Endodermal cell (in vitro differentiated cells): ENCODE data around the gene ENDOG. TPM values are rescaled to one million over a fixed set of nuclear protein-coding genes. Genes with fewer than 3 reads are reported as not detected.
A peak's percentile ranks its signal among the peaks of the same experiment; 100 is the strongest.

Experiments
- DNase-seq: peaks from one replicate; pipeline ENCODE4 v3.0.0-alpha.2; 2017
- H3K27ac ChIP-seq: 2 replicates; pipeline ENCODE4 v1.5.1; 2013; ENCODE audit warnings: mild to moderate bottlenecking, low read depth, low read length, moderate library complexity
- H3K27me3 ChIP-seq: 2 replicates; pipeline ENCODE4 v1.6.1; 2013; ENCODE audit warnings: mild to moderate bottlenecking, low read length, moderate library complexity; ENCODE audit not compliant: insufficient read depth, control insufficient read depth, poor library complexity, severe bottlenecking
- H3K36me3 ChIP-seq: 2 replicates; pipeline ENCODE4 v1.7.0; 2013; ENCODE audit warnings: mild to moderate bottlenecking, low read length, moderate library complexity; ENCODE audit not compliant: control insufficient read depth, insufficient read depth
- H3K4me1 ChIP-seq: one replicate; pipeline ENCODE4 v1.7.0; 2013; ENCODE audit warnings: low read length; ENCODE audit not compliant: control insufficient read depth, insufficient read depth
- H3K4me3 ChIP-seq: 2 replicates; pipeline ENCODE4 v1.5.1; 2013; ENCODE audit warnings: mild to moderate bottlenecking, low read length, moderate library complexity
- H3K9ac ChIP-seq: 2 replicates; pipeline ENCODE4 v1.6.1; 2013; ENCODE audit warnings: mild to moderate bottlenecking, low read length, moderate library complexity; ENCODE audit not compliant: poor library complexity, severe bottlenecking; ENCODE audit errors: extremely low read depth
- H3K9me3 ChIP-seq: 2 replicates; pipeline ENCODE4 v1.6.1; 2013; ENCODE audit warnings: mild to moderate bottlenecking, low read length, moderate library complexity; ENCODE audit not compliant: control insufficient read depth
- H3K27ac Mint-ChIP-seq: 2 replicates; pipeline ENCODE4 v1.8.0; 2020; ENCODE audit warnings: mixed read lengths
- H3K27me3 Mint-ChIP-seq: 2 replicates; pipeline ENCODE4 v1.8.0; 2021; ENCODE audit warnings: mild to moderate bottlenecking, mixed read lengths; ENCODE audit not compliant: insufficient read depth
- H3K36me3 Mint-ChIP-seq: 2 replicates; pipeline ENCODE4 v1.8.0; 2020; ENCODE audit warnings: low read depth, mixed read lengths
- H3K4me1 Mint-ChIP-seq: 2 replicates; pipeline ENCODE4 v1.8.0; 2020; ENCODE audit warnings: mixed read lengths
- H3K4me3 Mint-ChIP-seq: 2 replicates; pipeline ENCODE4 v1.8.0; 2020; ENCODE audit warnings: mild to moderate bottlenecking, moderate library complexity, mixed read lengths
- H3K9me3 Mint-ChIP-seq: 2 replicates; pipeline ENCODE4 v1.8.0; 2020; ENCODE audit warnings: mild to moderate bottlenecking, mixed read lengths
- WGBS, 2 experiments: methylation state at CpG; one replicate each; pipeline versions ENCODE4 v1.1.5 to v1.1.7; 2013; ENCODE audit warnings: missing lambda C conversion rate in 2 of 2, mixed read lengths in 1 of 2; ENCODE audit not compliant: insufficient coverage in 1 of 2, insufficient read length in 1 of 2; 5-methylcytosine and 5-hydroxymethylcytosine counted together
- total RNA-seq, 2 donors: library from RNA; stranded (reverse); fragmentation: NEBNext Ultra II Directional in 1 of 2; extraction: Animal tissue kit (Norgen Biotek cat#: 25700) in 1 of 2; gene quantifications; 2 replicates in 1 of 2; 3 replicates in 1 of 2; pipeline ENCODE4 v1.2.1, GENCODE V29; 2021
- TF ChIP-seq, protein P1 (sequence below): fragments of 200-600 bp; sonication (generic); conservative IDR thresholded peaks from 2 replicates; pipeline ENCODE4 v1.5.0; 2021; ENCODE audit warnings: antibody characterized with exemption, mild to moderate bottlenecking

The ENDOG gene
- total RNA-seq, 2 donors from 2014 or later = 15.5 to 15.7 TPM

DNA sequence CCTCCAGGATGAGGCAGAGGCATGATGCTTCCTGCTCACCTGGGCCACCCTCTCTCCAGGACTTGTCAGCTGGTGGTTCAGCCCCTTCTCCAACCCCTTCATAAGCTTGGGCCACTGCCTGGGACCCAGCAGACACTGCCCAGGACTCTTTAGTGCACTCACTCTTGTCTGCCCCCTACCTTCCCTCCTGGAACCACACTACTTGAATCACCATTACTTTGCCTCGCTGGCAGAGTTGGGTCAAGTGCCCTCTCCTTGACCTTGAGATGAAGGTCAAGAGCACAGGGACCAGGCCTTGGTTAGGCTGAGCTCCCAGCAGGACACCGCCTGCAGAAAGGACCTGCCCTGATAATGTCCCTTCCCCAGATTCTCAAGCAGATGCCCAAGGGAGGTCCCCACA, 8.5 kb upstream of the ENDOG start:
- Histone ChIP-seq H3K9me3 (no peaks in the 10 kb centered on the region), H3K36me3 (peaks cover 21% of the 10 kb centered on the region), H3K27ac (no peak overlapping the region), H3K9ac (no peak overlapping the region), H3K4me3 (no peak overlapping the region), H3K4me1 (no peaks in the 10 kb centered on the region), H3K27me3 (no peaks in the 10 kb centered on the region)
- TF ChIP-seq, protein P1, sequence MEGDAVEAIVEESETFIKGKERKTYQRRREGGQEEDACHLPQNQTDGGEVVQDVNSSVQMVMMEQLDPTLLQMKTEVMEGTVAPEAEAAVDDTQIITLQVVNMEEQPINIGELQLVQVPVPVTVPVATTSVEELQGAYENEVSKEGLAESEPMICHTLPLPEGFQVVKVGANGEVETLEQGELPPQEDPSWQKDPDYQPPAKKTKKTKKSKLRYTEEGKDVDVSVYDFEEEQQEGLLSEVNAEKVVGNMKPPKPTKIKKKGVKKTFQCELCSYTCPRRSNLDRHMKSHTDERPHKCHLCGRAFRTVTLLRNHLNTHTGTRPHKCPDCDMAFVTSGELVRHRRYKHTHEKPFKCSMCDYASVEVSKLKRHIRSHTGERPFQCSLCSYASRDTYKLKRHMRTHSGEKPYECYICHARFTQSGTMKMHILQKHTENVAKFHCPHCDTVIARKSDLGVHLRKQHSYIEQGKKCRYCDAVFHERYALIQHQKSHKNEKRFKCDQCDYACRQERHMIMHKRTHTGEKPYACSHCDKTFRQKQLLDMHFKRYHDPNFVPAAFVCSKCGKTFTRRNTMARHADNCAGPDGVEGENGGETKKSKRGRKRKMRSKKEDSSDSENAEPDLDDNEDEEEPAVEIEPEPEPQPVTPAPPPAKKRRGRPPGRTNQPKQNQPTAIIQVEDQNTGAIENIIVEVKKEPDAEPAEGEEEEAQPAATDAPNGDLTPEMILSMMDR = peak; percentile 50
- no peaks in the 10 kb centered on the region for H3K4me1 Mint-ChIP-seq
- H3K27ac Mint-ChIP-seq = no peak overlapping the region
- H3K4me3 Mint-ChIP-seq = no peak overlapping the region
- WGBS, 2 experiments = 85 to 100% methylated on average over 2 of the region's 2 CpGs
- DNase-seq = no peak
- peaks cover 2% of the 10 kb centered on the region for H3K27me3 Mint-ChIP-seq
- H3K9me3 Mint-ChIP-seq = no peaks in the 10 kb centered on the region
- peaks cover 9% of the 10 kb centered on the region for H3K36me3 Mint-ChIP-seq

DNA sequence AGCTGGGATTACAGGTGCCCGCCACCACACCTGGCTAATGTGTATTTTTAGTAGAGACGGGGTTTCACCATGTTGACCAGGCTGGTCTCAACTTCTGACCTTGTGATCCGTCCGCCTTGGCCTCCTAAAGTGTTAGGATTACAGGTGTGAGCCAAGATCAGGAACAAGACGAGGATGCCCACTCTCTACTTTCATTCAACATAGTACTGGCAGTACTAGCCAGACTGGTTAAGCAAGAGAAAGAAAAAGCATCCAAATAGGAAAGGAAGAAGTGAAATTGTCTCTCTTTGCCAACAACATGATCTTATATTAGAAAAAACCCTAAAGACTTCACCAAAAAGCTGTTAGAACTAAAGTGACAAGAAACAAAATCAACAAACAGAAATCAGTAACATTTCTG, 7.4 kb upstream of the ENDOG start:
- Mint-ChIP-seq H3K4me3 (no peak overlapping the region), H3K27me3 (peaks cover 2% of the 10 kb centered on the region), H3K27ac (no peak overlapping the region), H3K9me3 (no peaks in the 10 kb centered on the region), H3K4me1 (no peaks in the 10 kb centered on the region), H3K36me3 (peaks cover 3% of the 10 kb centered on the region)
- no peak for DNase-seq
- peaks cover 13% of the 10 kb centered on the region for H3K36me3 ChIP-seq
- no peaks in the 10 kb centered on the region for H3K27me3 ChIP-seq
- no peak overlapping the region for H3K27ac ChIP-seq
- H3K4me1 ChIP-seq = no peaks in the 10 kb centered on the region
- no peaks in the 10 kb centered on the region for H3K9me3 ChIP-seq
- no peak overlapping the region for H3K4me3 ChIP-seq
- 87 to 100% methylated on average over 1 to 5 of the region's 5 CpGs for WGBS, 2 experiments
- H3K9ac ChIP-seq = no peak overlapping the region
- TF ChIP-seq, protein P1 = no peak

DNA sequence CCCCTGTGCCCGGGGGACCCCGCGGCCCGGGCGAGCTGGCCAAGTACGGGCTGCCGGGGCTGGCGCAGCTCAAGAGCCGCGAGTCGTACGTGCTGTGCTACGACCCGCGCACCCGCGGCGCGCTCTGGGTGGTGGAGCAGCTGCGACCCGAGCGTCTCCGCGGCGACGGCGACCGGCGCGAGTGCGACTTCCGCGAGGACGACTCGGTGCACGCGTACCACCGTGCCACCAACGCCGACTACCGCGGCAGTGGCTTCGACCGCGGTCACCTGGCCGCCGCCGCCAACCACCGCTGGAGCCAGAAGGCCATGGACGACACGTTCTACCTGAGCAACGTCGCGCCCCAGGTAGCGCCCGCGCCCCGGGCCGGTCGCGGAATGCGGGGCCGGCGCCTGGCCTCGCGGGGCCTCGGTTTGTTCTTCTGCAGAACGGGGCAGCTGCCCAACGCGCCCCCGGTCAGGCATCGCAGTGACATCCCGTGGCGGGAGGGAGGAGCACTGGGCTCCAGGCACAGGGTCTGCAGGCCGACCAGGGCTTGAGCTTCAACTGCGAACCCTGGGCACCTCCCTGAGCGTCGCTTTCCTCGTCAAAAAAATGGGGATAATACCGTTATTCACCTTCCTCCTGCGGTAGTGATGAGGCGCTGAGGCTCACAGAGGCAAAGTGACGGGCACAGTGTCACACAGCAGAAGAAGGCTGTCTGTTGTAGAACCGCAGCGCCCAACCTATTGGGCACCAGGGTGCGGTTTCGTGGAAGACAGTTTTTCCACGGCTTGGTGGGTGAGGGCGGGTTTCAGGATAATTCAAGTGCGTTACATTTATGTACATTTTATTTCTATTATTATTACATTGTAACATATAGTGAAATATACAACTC, 777 bp downstream of the ENDOG start:
- DNase-seq = peak; percentile 82
- Mint-ChIP-seq H3K27me3 (peaks cover 3% of the 10 kb centered on the region), H3K4me3 (peak overlapping the region; percentile 59), H3K27ac (peak overlapping the region; percentile 64), H3K36me3 (peaks cover 14% of the 10 kb centered on the region), H3K9me3 (no peaks in the 10 kb centered on the region), H3K4me1 (peaks cover 9% of the 10 kb centered on the region)
- Histone ChIP-seq H3K9me3 (no peaks in the 10 kb centered on the region), H3K27me3 (no peaks in the 10 kb centered on the region), H3K27ac (no peak overlapping the region), H3K36me3 (peaks cover 10% of the 10 kb centered on the region), H3K9ac (peak overlapping the region; percentile 49), H3K4me1 (no peaks in the 10 kb centered on the region), H3K4me3 (peak overlapping the region; percentile 77)
- TF ChIP-seq, protein P1 = no peak
- 9% methylated on average over 54 to 88 of the region's 90 CpGs for WGBS, 2 experiments
